GM21367 (cell line): ENCODE measurements around the gene CCDC167.

Experiments
- ATAC-seq: cut with Tn5 transposase; IDR thresholded peaks from one replicate; pipeline ENCODE4 v1.9.1; 2021; ENCODE audit not compliant: unreplicated experiment

The CCDC167 gene

GRCh38 chr6:37435373-37435772, 64.3 kb downstream of the CCDC167 start:
- ATAC-seq = no peak

- peak; percentile 22 for ATAC-seq
These were observed 65.9 kb downstream of the CCDC167 start for GRCh38 chr6:37433657-37434271.
